ENCODE measurements around the gene NFYA. TPM values are rescaled to one million over a fixed set of nuclear protein-coding genes. Genes with fewer than 3 reads are reported as not detected.

The NFYA gene
- total RNA-seq, 1 experiment from 2014 or later = 34.7 TPM

DNA sequence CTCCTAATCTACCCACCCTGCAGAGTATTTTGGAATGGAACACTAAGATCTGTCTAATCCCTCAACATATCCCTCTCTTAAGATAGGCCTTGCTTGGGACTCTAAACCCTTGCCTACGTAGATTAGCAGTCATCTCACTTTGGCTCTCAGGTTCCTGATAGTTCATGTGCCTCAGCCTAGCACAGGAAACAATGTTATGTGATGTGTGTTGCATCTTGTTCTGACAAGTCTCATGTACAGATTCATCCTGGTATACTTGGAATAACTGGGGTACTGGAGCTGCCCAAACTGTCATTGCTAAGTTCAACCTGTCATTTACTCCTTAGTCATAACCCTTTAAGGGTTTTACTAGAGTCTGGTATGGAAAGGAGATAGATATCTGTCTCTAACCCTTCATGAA, 47.3 kb downstream of the NFYA start:
- Histone ChIP-seq H3K4me1 (ENCODE audit: control insufficient read depth, insufficient read depth, low read length) (no peaks in the 10 kb centered on the region), H3K27me3 (ENCODE audit: control insufficient read depth, insufficient read depth, low read length) (no peaks in the 10 kb centered on the region; the same call in 1 of the 2 replicates), H3K9me3 (ENCODE audit: control insufficient read depth, insufficient read depth, low read depth, low read length) (no peaks in the 10 kb centered on the region), H3K36me3 (ENCODE audit: control insufficient read depth, insufficient read depth, low read length) (no peaks in the 10 kb centered on the region), H3K4me3 (ENCODE audit: low read depth in 2 of 2, low read length in 2 of 2) (no peak overlapping the region), H3K27ac (ENCODE audit: low read length) (no peak overlapping the region)
- no peak for TF ChIP-seq POLR2AphosphoS5 (IDR thresholded peaks at IDR 0.05; ENCODE audit: low read depth, low read length)
- no peak for TF ChIP-seq SIN3A (IDR thresholded peaks at IDR 0.05; ENCODE audit: borderline replicate concordance, insufficient read depth, low read depth, low read length)
- no peak for TF ChIP-seq TCF7L2 (IDR thresholded peaks at IDR 0.05; ENCODE audit: low read depth, low read length)
- TF ChIP-seq, protein P1, sequence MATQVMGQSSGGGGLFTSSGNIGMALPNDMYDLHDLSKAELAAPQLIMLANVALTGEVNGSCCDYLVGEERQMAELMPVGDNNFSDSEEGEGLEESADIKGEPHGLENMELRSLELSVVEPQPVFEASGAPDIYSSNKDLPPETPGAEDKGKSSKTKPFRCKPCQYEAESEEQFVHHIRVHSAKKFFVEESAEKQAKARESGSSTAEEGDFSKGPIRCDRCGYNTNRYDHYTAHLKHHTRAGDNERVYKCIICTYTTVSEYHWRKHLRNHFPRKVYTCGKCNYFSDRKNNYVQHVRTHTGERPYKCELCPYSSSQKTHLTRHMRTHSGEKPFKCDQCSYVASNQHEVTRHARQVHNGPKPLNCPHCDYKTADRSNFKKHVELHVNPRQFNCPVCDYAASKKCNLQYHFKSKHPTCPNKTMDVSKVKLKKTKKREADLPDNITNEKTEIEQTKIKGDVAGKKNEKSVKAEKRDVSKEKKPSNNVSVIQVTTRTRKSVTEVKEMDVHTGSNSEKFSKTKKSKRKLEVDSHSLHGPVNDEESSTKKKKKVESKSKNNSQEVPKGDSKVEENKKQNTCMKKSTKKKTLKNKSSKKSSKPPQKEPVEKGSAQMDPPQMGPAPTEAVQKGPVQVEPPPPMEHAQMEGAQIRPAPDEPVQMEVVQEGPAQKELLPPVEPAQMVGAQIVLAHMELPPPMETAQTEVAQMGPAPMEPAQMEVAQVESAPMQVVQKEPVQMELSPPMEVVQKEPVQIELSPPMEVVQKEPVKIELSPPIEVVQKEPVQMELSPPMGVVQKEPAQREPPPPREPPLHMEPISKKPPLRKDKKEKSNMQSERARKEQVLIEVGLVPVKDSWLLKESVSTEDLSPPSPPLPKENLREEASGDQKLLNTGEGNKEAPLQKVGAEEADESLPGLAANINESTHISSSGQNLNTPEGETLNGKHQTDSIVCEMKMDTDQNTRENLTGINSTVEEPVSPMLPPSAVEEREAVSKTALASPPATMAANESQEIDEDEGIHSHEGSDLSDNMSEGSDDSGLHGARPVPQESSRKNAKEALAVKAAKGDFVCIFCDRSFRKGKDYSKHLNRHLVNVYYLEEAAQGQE (IDR thresholded peaks at IDR 0.05; ENCODE audit: insufficient read depth in 1 of 2, low read depth in 2 of 2, low read length in 1 of 2) = no peak
- no peak for TF ChIP-seq CTCF (IDR thresholded peaks at IDR 0.05)
- intact Hi-C loops (cut with micrococcal nuclease; ENCODE audit: unreplicated experiment) = no loop called here
- CTCF ChIA-PET = no interaction called here
- POLR2A ChIA-PET = no interaction called here
- ATAC-seq (no peak), DNase-seq (ENCODE audit: low read depth, low spot score) (no peak)
- no TSS peak for BruUV-seq (replicated peaks)
- in situ Hi-C loops (cut with HindIII; ENCODE audit: low pct_unique_long_range_greater_than_20kb, low sequenced_read_pairs) = no loop called here

GRCh38 chr6:41122373-41122772, 49.6 kb downstream of the NFYA start:
- no peaks in the 10 kb centered on the region for H3K27me3 ChIP-seq (ENCODE audit: control insufficient read depth, insufficient read depth, low read length)
- in situ Hi-C loops (cut with HindIII; ENCODE audit: low pct_unique_long_range_greater_than_20kb, low sequenced_read_pairs) (no loop called here), intact Hi-C loops (cut with micrococcal nuclease; ENCODE audit: unreplicated experiment) (no loop called here)
- H3K9me3 ChIP-seq (ENCODE audit: control insufficient read depth, insufficient read depth, low read depth, low read length) = no peaks in the 10 kb centered on the region
- TF ChIP-seq TCF7L2 (IDR thresholded peaks at IDR 0.05; ENCODE audit: low read depth, low read length) = no peak
- TF ChIP-seq, protein P1 (IDR thresholded peaks at IDR 0.05; ENCODE audit: insufficient read depth in 1 of 2, low read depth in 2 of 2, low read length in 1 of 2) = no peak
- no peak for TF ChIP-seq SIN3A (IDR thresholded peaks at IDR 0.05; ENCODE audit: borderline replicate concordance, insufficient read depth, low read depth, low read length)
- no peak for TF ChIP-seq CTCF (IDR thresholded peaks at IDR 0.05)
- TF ChIP-seq POLR2AphosphoS5 (IDR thresholded peaks at IDR 0.05; ENCODE audit: low read depth, low read length) = no peak
- ChIA-PET CTCF (no interaction called here), POLR2A (no interaction called here)
- H3K27ac ChIP-seq (ENCODE audit: low read length) = no peak overlapping the region
- H3K4me3 ChIP-seq (ENCODE audit: low read depth in 2 of 2, low read length in 2 of 2) = no peak overlapping the region
- DNase-seq (ENCODE audit: low read depth, low spot score) = no peak
- BruUV-seq (replicated peaks) = no TSS peak
- no peaks in the 10 kb centered on the region for H3K36me3 ChIP-seq (ENCODE audit: control insufficient read depth, insufficient read depth, low read length)
- H3K4me1 ChIP-seq (ENCODE audit: control insufficient read depth, insufficient read depth, low read length) = no peaks in the 10 kb centered on the region
- no peak for ATAC-seq

Measured in Panc1 (cell line).